Mononuclear cell (primary cell): ENCODE results near the gene GABRR2. TPM values are rescaled to one million over a fixed set of nuclear protein-coding genes. Genes with fewer than 3 reads are reported as not detected.
"Not testable (repeated sequence)": the region's sequence is repeated elsewhere in the genome, so short reads cannot be mapped to it uniquely, and the experiment has no call there.

Source experiments
- H3K27me3 ChIP-seq: 2 replicates; pipeline ENCODE4 v1.6.0; 2011; ENCODE audit warnings: low read length, control low read depth; ENCODE audit not compliant: insufficient read depth
- H3K4me1 ChIP-seq: 2 replicates; pipeline ENCODE4 v1.5.1; 2011; ENCODE audit warnings: mild to moderate bottlenecking, low read length, control low read depth; ENCODE audit not compliant: insufficient read depth
- H3K4me3 ChIP-seq: 2 replicates; pipeline ENCODE4 v1.5.1; 2011; ENCODE audit warnings: mild to moderate bottlenecking, low read length, moderate library complexity
- H3K9me3 ChIP-seq: 2 replicates; pipeline ENCODE4 v1.5.1; 2011; ENCODE audit warnings: low read depth, mild to moderate bottlenecking, control low read depth, low read length
- total RNA-seq: library from RNA; depleted of rRNA; stranded (reverse); fragments of >200 nt; gene quantifications from one replicate; pipeline ENCODE4 v1.2.3, GENCODE V29; 2012

The GABRR2 gene
- total RNA-seq, 1 donor: 0.63 TPM

DNA sequence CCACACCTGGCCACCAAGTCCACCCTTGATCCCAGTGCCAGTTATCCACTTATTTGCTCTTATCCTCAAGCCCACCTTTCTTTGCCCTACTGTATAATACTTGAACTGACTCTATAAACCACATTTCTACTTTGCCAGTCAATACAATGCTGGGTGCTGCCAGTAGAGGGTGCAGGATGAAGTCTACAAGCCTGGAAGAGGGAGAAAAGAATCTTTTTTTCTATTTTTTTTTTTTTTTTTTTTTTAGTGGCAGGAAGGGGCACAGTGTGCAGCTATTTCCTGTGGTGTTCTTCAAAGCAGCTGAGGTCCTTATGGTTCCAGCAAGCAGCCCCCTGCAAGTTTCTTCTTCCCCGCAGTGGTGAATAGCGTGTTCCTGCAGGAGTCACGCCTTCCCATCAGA is 75.8 kb downstream of the GABRR2 start:
- Histone ChIP-seq H3K9me3 (no peaks in the 10 kb centered on the region), H3K27me3 (no peaks in the 10 kb centered on the region), H3K4me3 (no peak overlapping the region), H3K4me1 (peaks cover 11% of the 10 kb centered on the region)

DNA sequence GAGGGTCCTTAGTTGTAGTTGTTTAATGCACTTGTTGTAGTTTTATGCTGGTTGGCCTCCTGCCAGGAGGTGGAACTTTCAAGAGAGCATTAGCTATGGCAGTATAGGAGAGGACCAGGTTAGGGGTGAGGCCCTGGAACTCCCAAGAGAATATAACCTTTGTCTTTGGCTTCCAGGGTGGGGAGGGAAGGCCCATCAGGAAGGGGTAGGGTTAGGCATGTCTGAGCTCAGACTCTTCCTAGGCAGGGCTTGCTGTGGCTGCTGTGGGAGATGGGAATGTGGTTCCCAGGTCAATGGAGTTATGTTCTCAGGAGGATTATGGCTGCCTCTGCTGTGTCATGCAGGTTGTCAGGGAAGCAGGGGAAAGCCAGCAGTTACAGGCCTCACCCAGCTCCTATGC is 77.9 kb downstream of the GABRR2 start:
- Histone ChIP-seq H3K27me3 (no peaks in the 10 kb centered on the region), H3K4me1 (peaks cover 11% of the 10 kb centered on the region), H3K9me3 (no peaks in the 10 kb centered on the region), H3K4me3 (no peak overlapping the region)

DNA sequence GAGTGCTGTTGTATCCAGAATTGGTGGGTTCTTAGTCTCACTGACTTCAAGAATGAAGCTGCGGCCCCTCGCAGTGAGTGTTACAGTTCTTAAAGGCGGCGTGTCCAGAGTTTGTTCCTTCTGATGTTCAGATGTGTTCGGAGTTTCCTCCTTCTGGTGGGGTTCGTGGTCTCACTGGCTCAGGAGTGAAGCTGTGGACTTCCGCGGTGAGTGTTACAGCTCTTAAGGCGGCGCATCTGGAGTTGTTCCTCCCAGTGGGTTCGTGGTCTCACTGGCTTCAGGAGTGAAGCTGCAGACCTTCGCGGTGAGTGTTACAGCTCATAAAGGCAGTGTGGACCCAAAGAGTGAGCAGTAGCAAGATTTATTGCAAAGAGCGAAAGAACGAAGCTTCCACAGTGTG is 81.5 kb downstream of the GABRR2 start:
- H3K9me3 ChIP-seq, H3K4me1 ChIP-seq, H3K4me3 ChIP-seq, H3K27me3 ChIP-seq: not testable (repeated sequence)

DNA sequence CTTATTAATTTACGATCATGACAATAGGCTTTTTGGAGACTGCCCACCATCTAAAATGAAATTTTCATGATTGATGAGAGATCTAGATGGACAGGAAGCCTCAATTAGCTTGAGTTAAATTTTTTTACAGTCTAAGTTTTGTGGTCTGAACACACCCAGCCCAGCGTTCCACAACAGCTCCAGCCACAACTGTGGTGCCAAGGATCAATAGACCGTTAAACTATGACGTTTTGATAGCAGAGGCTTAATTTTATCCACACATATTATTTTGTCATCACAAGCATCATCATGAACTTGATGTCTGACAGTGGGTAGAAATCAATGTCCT is 92.4 kb downstream of the GABRR2 start:
- no peaks in the 10 kb centered on the region for H3K9me3 ChIP-seq
- H3K27me3 ChIP-seq: no peaks in the 10 kb centered on the region
- no peak overlapping the region for H3K4me3 ChIP-seq
- H3K4me1 ChIP-seq: no peaks in the 10 kb centered on the region

DNA sequence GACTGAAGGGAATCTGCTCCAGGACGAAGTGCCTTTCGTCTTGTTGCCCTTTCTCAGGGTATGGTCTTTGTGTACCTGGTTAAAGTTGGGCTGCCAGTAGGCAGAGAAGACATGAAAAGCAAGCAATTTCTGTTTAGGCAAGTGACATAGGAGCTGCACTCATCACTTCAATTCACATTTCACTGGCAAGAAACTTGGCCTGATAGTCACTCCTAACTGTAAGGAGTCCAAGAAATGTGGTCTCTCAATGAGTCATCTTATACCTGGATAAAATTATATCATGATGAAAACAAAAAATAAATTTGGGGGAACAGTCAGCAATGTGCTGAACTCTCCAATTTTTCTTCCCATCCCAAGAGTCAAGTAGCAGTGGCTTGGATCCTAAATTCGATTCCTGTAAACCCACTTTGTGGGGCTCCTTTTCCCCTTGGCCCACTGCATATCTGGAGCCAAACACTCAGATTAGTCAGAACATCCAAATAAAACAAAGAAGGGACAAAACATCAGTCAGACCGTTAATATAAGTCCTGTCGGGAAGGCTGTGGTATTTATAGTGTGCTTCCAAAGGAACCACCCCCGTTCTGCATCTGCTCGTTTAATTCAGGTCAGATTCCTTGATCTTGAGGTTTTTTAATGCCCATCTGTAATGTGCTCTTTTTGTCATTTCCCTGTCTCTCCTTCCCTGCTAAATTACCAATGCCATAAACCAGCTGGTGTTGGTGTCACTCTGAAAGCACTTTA is 93.0 kb downstream of the GABRR2 start:
- Histone ChIP-seq H3K4me1 (peaks cover 2% of the 10 kb centered on the region), H3K27me3 (no peaks in the 10 kb centered on the region), H3K4me3 (no peak overlapping the region), H3K9me3 (no peaks in the 10 kb centered on the region)

DNA sequence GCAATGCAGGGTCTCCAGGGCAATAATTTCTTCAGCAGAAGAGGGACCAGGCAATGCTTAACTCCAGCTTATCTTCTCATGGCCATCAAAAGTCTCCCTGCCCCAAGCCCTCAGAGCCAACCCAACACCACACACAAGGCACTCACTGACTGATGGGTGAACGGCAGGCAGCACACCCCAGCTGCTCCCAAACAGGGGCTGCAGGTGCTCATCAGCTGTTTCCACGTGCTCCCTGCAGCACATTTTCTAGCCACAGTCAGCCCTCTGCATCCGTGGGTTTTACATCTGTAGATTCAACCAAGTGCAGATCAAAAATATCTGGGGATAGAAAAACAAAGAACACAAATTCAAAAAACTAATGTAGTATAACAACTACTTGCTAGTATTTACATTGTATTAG is 94.0 kb downstream of the GABRR2 start:
- Histone ChIP-seq H3K9me3 (no peaks in the 10 kb centered on the region), H3K4me1 (peaks cover 5% of the 10 kb centered on the region), H3K27me3 (no peaks in the 10 kb centered on the region), H3K4me3 (no peak overlapping the region)

DNA sequence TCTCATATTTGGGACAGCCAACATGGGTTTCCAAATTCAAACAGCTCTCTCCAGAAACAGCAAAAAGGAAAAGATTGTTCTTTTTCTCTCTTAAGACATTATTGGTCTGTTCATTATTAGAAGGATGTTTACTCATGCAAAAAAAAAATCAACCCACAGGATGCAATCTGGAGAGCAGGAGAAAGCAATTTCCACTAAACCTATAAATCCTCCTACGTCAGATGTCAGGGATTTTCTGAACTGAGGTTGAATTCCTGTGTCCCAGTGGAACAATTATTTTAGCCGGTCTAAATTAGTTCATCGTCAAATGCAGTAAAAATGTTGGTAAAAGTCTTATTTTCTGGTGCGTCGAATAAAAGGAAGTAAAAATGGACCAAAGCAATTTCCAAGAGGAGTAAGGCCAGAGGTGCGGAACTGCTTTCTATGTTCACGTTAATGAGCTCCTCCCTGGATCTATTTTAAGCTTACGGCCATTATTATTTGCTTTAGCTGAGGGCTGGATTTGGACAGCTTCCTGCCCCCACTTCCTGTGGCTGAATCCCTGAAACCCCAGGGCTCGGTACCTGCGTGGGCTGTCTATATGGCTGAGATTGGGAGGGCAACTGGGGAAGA is 97.7 kb downstream of the GABRR2 start, which contains the start of gene GABRR1:
TSS of gene GABRR1 (minus strand) at position 60 of the 612 bp plus-strand sequence. CDS start at position 24, 36 bp downstream.
- Histone ChIP-seq H3K4me3 (no peak within 1 kb of the TSS), H3K9me3 (no peaks in the 10 kb centered on the region), H3K27me3 (no peaks in the 10 kb centered on the region), H3K4me1 (peaks cover 5% of the 10 kb centered on the region)

DNA sequence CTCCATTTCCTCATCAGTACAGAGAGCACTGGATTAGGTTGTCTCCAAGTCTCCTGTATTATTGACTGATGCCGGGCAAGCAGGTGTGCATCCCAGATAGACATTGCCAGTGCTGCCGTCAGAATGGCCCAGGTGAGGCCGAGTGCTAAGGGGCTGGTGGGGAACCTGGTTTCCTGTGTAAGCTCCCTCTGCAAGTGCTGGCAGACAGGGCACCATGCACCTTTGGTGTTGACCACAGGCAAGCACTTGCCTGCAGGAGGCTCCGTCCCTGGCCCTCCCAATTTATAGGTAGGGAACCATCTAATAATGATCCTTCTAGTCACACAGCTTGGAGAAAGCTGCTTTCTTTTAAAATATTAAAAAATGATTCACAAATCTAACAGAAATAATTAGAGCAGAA is 98.7 kb downstream of the GABRR2 start:
- Histone ChIP-seq H3K9me3 (no peaks in the 10 kb centered on the region), H3K4me3 (no peak overlapping the region), H3K27me3 (no peaks in the 10 kb centered on the region), H3K4me1 (peaks cover 5% of the 10 kb centered on the region)

DNA sequence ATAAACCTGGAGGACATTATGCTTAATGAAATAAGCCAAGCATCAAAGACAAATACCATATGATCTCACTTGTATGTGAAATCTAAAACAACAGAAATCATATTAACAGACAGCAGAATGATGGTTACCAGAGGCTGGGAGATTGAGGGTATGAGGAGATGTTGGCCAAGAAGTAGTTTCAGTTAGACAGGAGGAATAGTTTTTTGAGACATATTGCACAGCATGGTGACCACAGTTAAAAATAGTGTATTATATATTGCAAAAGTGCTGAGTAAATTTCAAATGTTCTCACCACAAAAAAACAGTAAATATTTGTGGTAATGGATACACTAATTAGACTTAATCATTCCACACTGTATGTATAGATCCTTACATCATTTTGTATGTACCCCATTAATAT is 99.7 kb downstream of the GABRR2 start:
- Histone ChIP-seq H3K4me3 (no peak overlapping the region), H3K4me1 (peaks cover 5% of the 10 kb centered on the region)

DNA sequence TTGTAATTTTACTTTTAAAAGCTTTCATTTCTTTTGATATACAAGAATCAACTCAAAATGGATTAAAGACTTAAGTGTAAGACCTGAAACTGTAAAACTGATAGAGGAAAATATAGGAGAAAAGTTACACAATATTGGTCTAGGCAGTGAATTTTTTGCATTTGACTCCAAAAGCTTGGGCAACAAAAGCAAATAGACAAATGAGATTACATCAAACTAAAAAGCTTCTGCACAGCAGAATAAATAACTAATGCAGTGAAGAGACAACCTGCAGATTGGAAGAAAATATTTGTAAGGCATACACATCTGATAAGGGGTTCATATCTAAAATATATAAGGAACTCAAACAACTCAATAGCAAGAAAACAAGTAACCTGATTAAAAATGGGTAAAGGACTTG is 100.9 kb downstream of the GABRR2 start:
- peaks cover 5% of the 10 kb centered on the region for H3K4me1 ChIP-seq
- no peak overlapping the region for H3K4me3 ChIP-seq
- H3K27me3 ChIP-seq: no peaks in the 10 kb centered on the region
- no peaks in the 10 kb centered on the region for H3K9me3 ChIP-seq

More for the DNA sequence above, 99.7 kb downstream of the GABRR2 start:
- Histone ChIP-seq H3K9me3 (no peaks in the 10 kb centered on the region), H3K27me3 (no peaks in the 10 kb centered on the region)

DNA sequence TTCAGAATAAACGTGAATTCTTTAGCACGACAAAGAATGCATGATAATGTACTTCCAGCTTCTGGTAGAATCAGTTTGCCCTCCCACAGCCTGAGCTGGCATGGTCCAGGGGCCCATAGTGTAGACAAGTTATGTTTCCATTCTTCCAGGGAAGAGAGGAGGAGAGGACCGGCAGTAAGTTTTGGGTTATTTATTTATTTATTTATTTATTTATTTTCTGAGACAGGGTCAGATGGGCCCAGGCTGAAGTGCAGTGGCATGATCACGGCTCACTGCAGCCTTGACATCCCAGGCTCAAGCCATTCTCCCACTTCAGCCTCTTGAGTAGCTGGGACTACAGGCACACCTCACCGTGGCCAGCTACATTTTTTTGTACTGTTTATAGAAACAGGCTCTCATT is 102.6 kb downstream of the GABRR2 start:
- H3K9me3 ChIP-seq: no peaks in the 10 kb centered on the region

DNA sequence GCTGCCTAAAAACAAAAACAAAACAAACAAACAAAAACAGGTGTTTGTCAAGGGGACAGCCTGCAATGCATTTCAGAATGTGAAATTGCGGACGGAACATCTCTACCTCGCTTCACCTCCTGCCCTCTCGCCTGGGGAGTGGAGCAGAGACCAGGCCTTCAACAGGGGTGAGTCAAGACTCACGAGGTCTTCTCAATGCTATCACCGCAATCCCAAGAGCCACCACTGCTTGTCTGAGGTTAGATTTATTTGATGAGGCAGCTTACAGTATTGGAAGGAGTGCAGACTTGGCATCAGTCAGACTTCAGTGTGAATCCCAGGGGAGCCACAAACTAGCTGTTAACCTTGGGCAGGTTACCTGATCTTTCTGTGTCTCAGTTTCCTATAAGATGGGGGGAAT is 105.6 kb downstream of the GABRR2 start:
- Histone ChIP-seq H3K4me1 (no peaks in the 10 kb centered on the region), H3K27me3 (no peaks in the 10 kb centered on the region), H3K4me3 (no peak overlapping the region), H3K9me3 (no peaks in the 10 kb centered on the region)

More for the DNA sequence above, 102.6 kb downstream of the GABRR2 start:
- Histone ChIP-seq H3K4me3 (no peak overlapping the region), H3K4me1 (peaks cover 5% of the 10 kb centered on the region), H3K27me3 (no peaks in the 10 kb centered on the region)

DNA sequence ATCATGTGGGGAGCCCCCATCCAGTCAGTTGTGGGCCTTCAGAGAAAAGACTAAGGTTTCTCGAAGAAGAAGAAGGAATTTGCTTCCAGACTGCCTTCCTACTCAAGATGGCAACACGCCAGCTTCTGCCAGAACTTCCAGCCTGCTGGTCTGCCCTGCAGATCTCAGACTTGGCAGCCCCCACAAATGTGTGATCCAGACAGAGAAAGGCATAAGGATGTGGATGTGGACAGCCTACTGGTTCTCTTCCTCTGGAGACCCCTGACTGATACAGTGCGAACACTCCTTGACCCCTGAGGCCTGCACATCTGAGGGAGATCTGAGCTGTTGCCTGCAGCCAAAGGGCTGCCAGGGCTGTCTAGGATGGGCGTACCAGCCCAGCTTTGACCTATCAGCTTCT is 106.5 kb downstream of the GABRR2 start:
- Histone ChIP-seq H3K4me3 (no peak overlapping the region), H3K4me1 (no peaks in the 10 kb centered on the region), H3K9me3 (no peaks in the 10 kb centered on the region), H3K27me3 (no peaks in the 10 kb centered on the region)
